GM23248 (cell line): ENCODE results near the gene PPP3R2.

Experiments used
- EZH2 ChIP-seq: fragments of 200-600 bp; sonication (generic); IDR thresholded peaks from 2 replicates; pipeline ENCODE4 v1.6.1; 2018; ENCODE audit warnings: antibody characterized with exemption, mild to moderate bottlenecking; ENCODE audit not compliant: insufficient read depth, poor library complexity, severe bottlenecking
- EZH2phosphoT487 ChIP-seq: fragments of 200-600 bp; sonication (generic); IDR thresholded peaks from 2 replicates; pipeline ENCODE4 v1.6.1; 2018; ENCODE audit warnings: antibody characterized with exemption, moderate library complexity, mild to moderate bottlenecking, low read depth; ENCODE audit not compliant: insufficient read depth

- TF ChIP-seq EZH2phosphoT487 (no peak), EZH2 (no peak)
Measured at GRCh38 chr9:101593345-101593744, 1.4 kb downstream of the PPP3R2 start.
